ENCODE data around the gene UNC5B.

- no peak for TF ChIP-seq SPI1 (IDR thresholded peaks at IDR 0.05; ENCODE audit: low read depth, low read length)
- no peak for TF ChIP-seq TAF1 (IDR thresholded peaks at IDR 0.05; ENCODE audit: low read depth, low read length)
- no peak for TF ChIP-seq POLR2A (IDR thresholded peaks at IDR 0.05; ENCODE audit: low read depth, low read length)
- TF ChIP-seq POLR2AphosphoS5 (IDR thresholded peaks at IDR 0.05; ENCODE audit: low read depth, low read length): no peak
- TF ChIP-seq POU2F2 (IDR thresholded peaks at IDR 0.05; ENCODE audit: low read depth, low read length): no peak
Observed at GRCh38 chr10:71267508-71268240, 55.3 kb downstream of the UNC5B start.
